GM12891 (cell line): ENCODE measurements around the gene STXBP2.
A peak's percentile ranks its signal among the peaks of the same experiment; 100 is the strongest.
"Not testable (repeated sequence)": the region's sequence is repeated elsewhere in the genome, so short reads cannot be mapped to it uniquely, and the experiment has no call there.

Source experiments
- POLR2A ChIP-seq: IDR thresholded peaks from 2 replicates; pipeline ENCODE4 v1.6.1; 2011; ENCODE audit warnings: low read depth, low read length, control low read depth
- POLR2AphosphoS5 ChIP-seq: IDR thresholded peaks from 2 replicates; pipeline ENCODE4 v1.6.1; 2011; ENCODE audit warnings: low read depth, low read length, control low read depth
- TAF1 ChIP-seq: IDR thresholded peaks from 2 replicates; pipeline ENCODE4 v1.6.1; 2011; ENCODE audit warnings: low read depth, low read length, control low read depth

- not testable (repeated sequence) for TF ChIP-seq TAF1, POLR2A
- 0 out of 2 replicates have a peak, but pooled peaks have one; percentile 21 for TF ChIP-seq POLR2AphosphoS5
Observed at GRCh38 chr19:7643629-7644549, 7.0 kb downstream of the STXBP2 start.
